CD4-positive, alpha-beta T cell (primary cell): Measurements from ENCODE around the gene FSCN2. TPM values are rescaled to one million over a fixed set of nuclear protein-coding genes. Genes with fewer than 3 reads are reported as not detected.

ENCODE experiments used
- ATAC-seq: fragments of 200-7000 bp; cut with Tn5 transposase; one replicate; pipeline ENCODE4 v1.10.0; 2022; ENCODE audit warnings: mild to moderate bottlenecking; ENCODE audit not compliant: poor library complexity
- CTCF ChIA-PET: fragments of 350-600 bp; sonication (Branson Sonifier 250); formaldehyde crosslinking; loops from one replicate; lab custom pipeline; 2021; ENCODE audit warnings: antibody characterized with exemption, inconsistent platforms; lab: Charles Lee
- POLR2A ChIA-PET: fragments of 350-600 bp; sonication (Branson Sonifier 250); formaldehyde crosslinking; loops from one replicate; lab custom pipeline; 2021; ENCODE audit warnings: antibody characterized with exemption, inconsistent platforms; lab: Charles Lee
- DNase-seq, 14 experiments: peaks; one replicate each; pipeline ENCODE4 v3.0.0-alpha.2; 2013 to 2020; ENCODE audit warnings: mixed read lengths in 2 of 14
- H3K27ac ChIP-seq, 2 donors: one replicate each; pipeline versions ENCODE4 v1.5.1 to v1.7.0; 2013; ENCODE audit warnings: low read length in 2 of 2, low read depth in 1 of 2, mild to moderate bottlenecking in 1 of 2
- H3K27me3 ChIP-seq, 2 experiments: 1 replicate in 1 of 2; 2 replicates in 1 of 2; pipeline versions ENCODE4 v1.6.1 to v1.7.0; 2013; ENCODE audit warnings: low read length in 2 of 2, control low read depth in 1 of 2, mild to moderate bottlenecking in 1 of 2, moderate library complexity in 1 of 2; ENCODE audit not compliant: insufficient read depth in 2 of 2, control insufficient read depth in 1 of 2
- H3K36me3 ChIP-seq: one replicate; pipeline ENCODE4 v1.6.1; 2013; ENCODE audit warnings: low read length, control low read depth; ENCODE audit not compliant: insufficient read depth
- H3K4me1 ChIP-seq: one replicate; pipeline ENCODE4 v1.6.1; 2013; ENCODE audit warnings: low read length, control low read depth; ENCODE audit not compliant: insufficient read depth
- H3K4me3 ChIP-seq: one replicate; pipeline ENCODE4 v1.5.1; 2013; ENCODE audit warnings: mild to moderate bottlenecking, low read length, moderate library complexity
- H3K9me3 ChIP-seq, 2 experiments: 1 replicate in 1 of 2; 2 replicates in 1 of 2; pipeline versions ENCODE4 v1.6.1 to v1.7.0; 2013; ENCODE audit warnings: low read length in 2 of 2, mild to moderate bottlenecking in 2 of 2, control low read depth in 1 of 2, moderate library complexity in 1 of 2; ENCODE audit not compliant: control insufficient read depth in 1 of 2, insufficient read depth in 1 of 2
- H3K27ac Mint-ChIP-seq: one replicate; pipeline ENCODE4 v1.8.0; 2020; ENCODE audit warnings: mixed read lengths
- H3K27me3 Mint-ChIP-seq: one replicate; pipeline ENCODE4 v1.8.0; 2021; ENCODE audit warnings: mixed read lengths
- H3K36me3 Mint-ChIP-seq: one replicate; pipeline ENCODE4 v1.8.0; 2021; ENCODE audit warnings: low read depth, mixed read lengths
- H3K4me1 Mint-ChIP-seq: one replicate; pipeline ENCODE4 v1.8.0; 2021; ENCODE audit warnings: low read depth, mixed read lengths
- H3K4me3 Mint-ChIP-seq: one replicate; pipeline ENCODE4 v1.8.0; 2020; ENCODE audit warnings: mild to moderate bottlenecking, mixed read lengths
- H3K9me3 Mint-ChIP-seq: one replicate; pipeline ENCODE4 v1.8.0; 2020; ENCODE audit warnings: mixed read lengths
- intact Hi-C, 2 experiments: fragments of 100-400 bp; cut with DNase I in 1 of 2; cut with micrococcal nuclease in 1 of 2; formaldehyde crosslinking; loops; one replicate each; pipeline versions ENCODE4 v1.15.1 to v1.9.0; 2023 to 2025; cut with DNase I, micrococcal nuclease
- total RNA-seq, 174 experiments: library from RNA in 2 of 174; stranded (reverse) in 2 of 174; gene quantifications; one replicate each; pipeline ENCODE4 v1.2.3 and lab custom pipeline; 2021 to 2026
- TF ChIP-seq, protein P1 (sequence below): fragments of 200-600 bp; IDR thresholded peaks from one replicate; pipeline ENCODE4 v1.8.0; 2022; ENCODE audit warnings: antibody characterized with exemption, mild to moderate bottlenecking

FSCN2 gene
- total RNA-seq, 2 experiments from 2014 or later: 1.0 to 1.1 TPM

DNA sequence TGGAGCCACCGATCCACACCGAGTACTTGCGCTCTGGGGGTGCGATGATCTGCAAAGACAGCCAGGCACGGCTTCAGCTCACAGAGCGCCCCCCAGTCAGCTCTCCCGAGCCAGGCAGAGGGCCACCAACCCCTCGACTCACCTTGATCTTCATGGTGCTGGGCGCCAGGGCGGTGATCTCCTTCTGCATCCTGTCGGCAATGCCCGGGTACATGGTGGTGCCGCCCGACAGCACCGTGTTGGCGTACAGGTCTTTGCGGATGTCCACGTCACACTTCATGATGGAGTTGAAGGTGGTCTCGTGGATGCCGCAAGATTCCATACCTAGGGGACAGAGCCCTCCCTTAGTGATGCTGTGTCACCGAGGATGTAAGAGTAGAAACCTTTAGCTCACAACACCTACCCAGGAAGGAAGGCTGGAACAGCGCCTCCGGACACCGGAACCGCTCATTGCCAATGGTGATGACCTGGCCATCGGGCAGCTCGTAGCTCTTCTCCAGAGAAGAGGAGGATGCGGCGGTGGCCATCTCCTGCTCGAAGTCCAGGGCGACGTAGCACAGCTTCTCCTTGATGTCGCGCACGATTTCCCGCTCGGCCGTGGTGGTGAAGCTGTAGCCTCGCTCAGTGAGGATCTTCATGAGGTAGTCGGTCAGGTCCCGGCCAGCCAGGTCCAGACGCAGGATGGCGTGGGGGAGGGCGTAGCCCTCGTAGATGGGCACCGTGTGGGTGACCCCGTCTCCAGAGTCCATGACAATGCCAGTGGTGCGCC lies 17.2 kb upstream of the FSCN2 start:
- no peaks in the 10 kb centered on the region for H3K27me3 Mint-ChIP-seq
- CTCF ChIA-PET: interaction anchor here (1.4 kb wide), 1 partner anchor 8 kb away, joined by 7 read pairs; no protein-coding TSS in a partner anchor
- Histone ChIP-seq H3K9me3 (peaks cover 0 to 4% of the 10 kb centered on the region in 2 experiments), H3K27me3 (no peaks in the 10 kb centered on the region), H3K36me3 (peaks cover 35% of the 10 kb centered on the region), H3K27ac (peak overlapping the region; percentile 58 to 72), H3K4me3 (peak overlapping the region; percentile 98), H3K4me1 (peaks cover 57% of the 10 kb centered on the region)
- H3K27ac Mint-ChIP-seq: peak overlapping the region; percentile 90
- peaks cover 53% of the 10 kb centered on the region for H3K4me1 Mint-ChIP-seq
- H3K36me3 Mint-ChIP-seq: peaks cover 49% of the 10 kb centered on the region
- POLR2A ChIA-PET: interaction anchor here (0.8 to 9.3 kb wide), 9 partner anchors 8 to 288 kb away, joined by 3 to 93 read pairs (median 7); partner anchors contain the start of genes FAAP100, NDUFAF8 and TEPSIN
- ATAC-seq: no peak
- peak in 12 of 14 experiments; percentile 30 to 76 (median 51) for DNase-seq
- intact Hi-C loops: loop anchor here in 1 of 2 experiments (2.0 to 10.0 kb wide), 5 partner anchors 116 to 1246 kb away; partner anchors contain the start of genes BAHCC1, P4HB, RNF213 and SLC38A10
- H3K4me3 Mint-ChIP-seq: peak overlapping the region; percentile 99
- H3K9me3 Mint-ChIP-seq: no peaks in the 10 kb centered on the region
- TF ChIP-seq, protein P1, sequence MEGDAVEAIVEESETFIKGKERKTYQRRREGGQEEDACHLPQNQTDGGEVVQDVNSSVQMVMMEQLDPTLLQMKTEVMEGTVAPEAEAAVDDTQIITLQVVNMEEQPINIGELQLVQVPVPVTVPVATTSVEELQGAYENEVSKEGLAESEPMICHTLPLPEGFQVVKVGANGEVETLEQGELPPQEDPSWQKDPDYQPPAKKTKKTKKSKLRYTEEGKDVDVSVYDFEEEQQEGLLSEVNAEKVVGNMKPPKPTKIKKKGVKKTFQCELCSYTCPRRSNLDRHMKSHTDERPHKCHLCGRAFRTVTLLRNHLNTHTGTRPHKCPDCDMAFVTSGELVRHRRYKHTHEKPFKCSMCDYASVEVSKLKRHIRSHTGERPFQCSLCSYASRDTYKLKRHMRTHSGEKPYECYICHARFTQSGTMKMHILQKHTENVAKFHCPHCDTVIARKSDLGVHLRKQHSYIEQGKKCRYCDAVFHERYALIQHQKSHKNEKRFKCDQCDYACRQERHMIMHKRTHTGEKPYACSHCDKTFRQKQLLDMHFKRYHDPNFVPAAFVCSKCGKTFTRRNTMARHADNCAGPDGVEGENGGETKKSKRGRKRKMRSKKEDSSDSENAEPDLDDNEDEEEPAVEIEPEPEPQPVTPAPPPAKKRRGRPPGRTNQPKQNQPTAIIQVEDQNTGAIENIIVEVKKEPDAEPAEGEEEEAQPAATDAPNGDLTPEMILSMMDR: no peak

DNA sequence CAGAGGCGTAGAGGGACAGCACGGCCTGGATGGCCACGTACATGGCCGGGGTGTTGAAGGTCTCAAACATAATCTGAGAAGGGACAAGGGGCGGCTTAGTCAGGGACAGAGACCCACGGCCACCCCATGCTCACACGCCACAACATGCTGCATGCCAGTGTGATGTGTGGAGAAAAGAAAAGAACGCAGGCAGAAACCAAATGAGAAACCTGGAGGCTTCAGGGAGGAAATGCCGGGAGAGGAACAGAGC lies 16.7 kb upstream of the FSCN2 start:
- H3K4me1 Mint-ChIP-seq: peaks cover 58% of the 10 kb centered on the region
- H3K36me3 ChIP-seq: peaks cover 35% of the 10 kb centered on the region
- peaks cover 62% of the 10 kb centered on the region for H3K4me1 ChIP-seq
- H3K9me3 Mint-ChIP-seq: no peaks in the 10 kb centered on the region
- H3K27me3 ChIP-seq: no peaks in the 10 kb centered on the region
- peak overlapping the region; percentile 98 for H3K4me3 ChIP-seq
- H3K36me3 Mint-ChIP-seq: peaks cover 49% of the 10 kb centered on the region
- peak overlapping the region; percentile 90 for H3K27ac Mint-ChIP-seq
- H3K4me3 Mint-ChIP-seq: peak overlapping the region; percentile 99
- peaks cover 0 to 4% of the 10 kb centered on the region in 2 experiments for H3K9me3 ChIP-seq
- DNase-seq (peak in 1 of 14 experiments; percentile 14), ATAC-seq (no peak)
- ChIA-PET CTCF (interaction anchor here (1.4 kb wide), 1 partner anchor 7 kb away, joined by 7 read pairs; no protein-coding TSS in a partner anchor), POLR2A (interaction anchor here (0.8 to 9.3 kb wide), 7 partner anchors 7 to 170 kb away, joined by 3 to 93 read pairs (median 8); partner anchors contain the start of gene FAAP100)
- TF ChIP-seq, protein P1: no peak
- peak overlapping the region; percentile 58 to 72 for H3K27ac ChIP-seq
- no peaks in the 10 kb centered on the region for H3K27me3 Mint-ChIP-seq
- intact Hi-C loops: loop anchor here in 1 of 2 experiments (2.0 to 10.0 kb wide), 5 partner anchors 117 to 1247 kb away; partner anchors contain the start of genes BAHCC1, P4HB, RNF213 and SLC38A10

DNA sequence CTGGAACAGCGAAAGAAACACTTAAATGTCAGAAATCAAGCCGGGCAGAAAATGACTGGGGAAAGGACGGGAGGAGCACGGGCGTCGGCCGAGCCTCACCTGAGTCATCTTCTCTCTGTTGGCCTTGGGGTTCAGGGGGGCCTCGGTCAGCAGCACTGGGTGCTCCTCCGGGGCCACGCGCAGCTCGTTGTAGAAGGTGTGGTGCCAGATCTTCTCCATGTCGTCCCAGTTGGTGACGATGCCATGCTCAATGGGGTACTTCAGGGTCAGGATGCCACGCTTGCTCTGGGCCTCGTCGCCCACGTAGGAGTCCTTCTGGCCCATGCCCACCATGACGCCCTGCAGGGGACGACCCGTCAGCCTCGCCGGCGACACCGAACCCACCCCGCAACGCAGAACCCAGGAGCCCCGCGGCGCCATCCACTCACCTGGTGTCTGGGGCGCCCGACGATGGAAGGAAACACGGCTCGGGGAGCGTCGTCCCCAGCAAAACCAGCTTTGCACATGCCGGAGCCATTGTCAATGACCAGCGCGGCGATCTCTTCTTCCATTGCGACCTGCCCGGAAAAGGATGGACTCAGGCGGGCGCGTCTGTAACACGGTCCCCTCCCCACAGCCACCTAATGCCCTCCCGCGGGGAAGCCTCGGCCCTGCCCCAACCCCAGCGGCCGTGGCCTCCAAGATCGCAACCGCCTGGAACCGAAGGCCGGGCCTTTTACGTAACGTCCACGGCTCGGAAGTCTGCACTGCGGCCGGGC lies 16.2 kb upstream of the FSCN2 start:
- intact Hi-C loops: loop anchor here in 1 of 2 experiments (2.0 to 10.0 kb wide), 7 partner anchors 23 to 1247 kb away; partner anchors contain the start of genes BAHCC1, FAAP100, P4HB and RNF213

More for the DNA sequence above, 16.2 kb upstream of the FSCN2 start:
- peak in 8 of 14 experiments; percentile 26 to 67 (median 42) for DNase-seq
- ATAC-seq: no peak
- POLR2A ChIA-PET: interaction anchor here (0.6 to 9.3 kb wide), 14 partner anchors 8 to 349 kb away, joined by 3 to 93 read pairs (median 4); partner anchors contain the start of genes ARL16, BAHCC1, CCDC137 and FAAP100
- CTCF ChIA-PET: interaction anchor here (1.4 kb wide), 1 partner anchor 7 kb away, joined by 7 read pairs; no protein-coding TSS in a partner anchor
- Histone ChIP-seq H3K4me3 (peak overlapping the region; percentile 98), H3K36me3 (peaks cover 35% of the 10 kb centered on the region), H3K9me3 (peaks cover 0 to 4% of the 10 kb centered on the region in 2 experiments), H3K27ac (peak overlapping the region; percentile 45 to 72), H3K4me1 (peaks cover 67% of the 10 kb centered on the region), H3K27me3 (no peaks in the 10 kb centered on the region)
- Mint-ChIP-seq H3K4me1 (peaks cover 60% of the 10 kb centered on the region), H3K9me3 (no peaks in the 10 kb centered on the region), H3K4me3 (peak overlapping the region; percentile 99), H3K36me3 (peaks cover 49% of the 10 kb centered on the region), H3K27ac (peak overlapping the region; percentile 90), H3K27me3 (no peaks in the 10 kb centered on the region)
- TF ChIP-seq, protein P1: no peak
